ENCODE measurements around the gene WDR26.
"Not testable (repeated sequence)": the region's sequence is repeated elsewhere in the genome, so short reads cannot be mapped to it uniquely, and the experiment has no call there.

The WDR26 gene

GRCh38 chr1:224433701-224434672 is 610 bp downstream of the WDR26 start:
- DNase-seq (ENCODE audit: low read depth in 2 of 2, low spot score in 1 of 2), result no peak

GRCh38 chr1:224433041-224433691 is 1.4 kb downstream of the WDR26 start:
- no peak for DNase-seq (ENCODE audit: low read depth in 2 of 2, low spot score in 1 of 2)

- no peak for DNase-seq (ENCODE audit: low read depth in 2 of 2, low spot score in 1 of 2)
These were observed 1.9 kb downstream of the WDR26 start for GRCh38 chr1:224432672-224433040.

GRCh38 chr1:224432146-224432545 is 2.5 kb downstream of the WDR26 start:
- DNase-seq (ENCODE audit: low read depth in 2 of 2, low spot score in 1 of 2), result no peak

GRCh38 chr1:224431726-224432125 is 2.9 kb downstream of the WDR26 start:
- DNase-seq (ENCODE audit: low read depth in 2 of 2, low spot score in 1 of 2), result no peak

GRCh38 chr1:224430511-224431113 is 4.0 kb downstream of the WDR26 start:
- DNase-seq (ENCODE audit: low read depth in 2 of 2, low spot score in 1 of 2), result no peak

- DNase-seq (ENCODE audit: low read depth in 2 of 2, low spot score in 1 of 2), result no peak
These were observed 4.8 kb downstream of the WDR26 start for GRCh38 chr1:224429616-224430326.

GRCh38 chr1:224428713-224429112 is 5.9 kb downstream of the WDR26 start:
- not testable (repeated sequence) for DNase-seq (ENCODE audit: low read depth in 2 of 2, low spot score in 1 of 2)

GRCh38 chr1:224427346-224427745 is 7.3 kb downstream of the WDR26 start:
- no peak for DNase-seq (ENCODE audit: low read depth in 2 of 2, low spot score in 1 of 2)

GRCh38 chr1:224426869-224427268 is 7.7 kb downstream of the WDR26 start:
- not testable (repeated sequence) for DNase-seq (ENCODE audit: low read depth in 2 of 2, low spot score in 1 of 2)

GRCh38 chr1:224425279-224425884 is 9.2 kb downstream of the WDR26 start:
- no peak for DNase-seq (ENCODE audit: low read depth in 2 of 2, low spot score in 1 of 2)

GRCh38 chr1:224420106-224420505 is 14.5 kb downstream of the WDR26 start:
- no peak for DNase-seq (ENCODE audit: low read depth in 2 of 2, low spot score in 1 of 2)

- no peak for DNase-seq (ENCODE audit: low read depth in 2 of 2, low spot score in 1 of 2)
These were observed 22.8 kb downstream of the WDR26 start for GRCh38 chr1:224411766-224412165.

- DNase-seq (ENCODE audit: low read depth in 2 of 2, low spot score in 1 of 2), result no peak
These were observed 26.4 kb downstream of the WDR26 start for GRCh38 chr1:224408294-224408590.

GRCh38 chr1:224407571-224408293 is 26.9 kb downstream of the WDR26 start:
- DNase-seq (ENCODE audit: low read depth in 2 of 2, low spot score in 1 of 2), result no peak

GRCh38 chr1:224406216-224406615 is 28.4 kb downstream of the WDR26 start:
- DNase-seq (ENCODE audit: low read depth in 2 of 2, low spot score in 1 of 2), result no peak

GRCh38 chr1:224405604-224405970 is 29.0 kb downstream of the WDR26 start:
- DNase-seq (ENCODE audit: low read depth in 2 of 2, low spot score in 1 of 2), result no peak

- DNase-seq (ENCODE audit: low read depth in 2 of 2, low spot score in 1 of 2), result no peak
These were observed 29.5 kb downstream of the WDR26 start for GRCh38 chr1:224404916-224405603.

- no peak for DNase-seq (ENCODE audit: low read depth in 2 of 2, low spot score in 1 of 2)
These were observed 32.0 kb downstream of the WDR26 start for GRCh38 chr1:224402472-224403036.

- DNase-seq (ENCODE audit: low read depth in 2 of 2, low spot score in 1 of 2), result no peak
These were observed 34.7 kb downstream of the WDR26 start for GRCh38 chr1:224399887-224400286.

All from stimulated activated CD8-positive, alpha-beta memory T cell treated with anti-CD3 and anti-CD28 coated beads, Interleukin-4, amount 100 ng/mL, for 1 hour (primary cell).